OCI-LY1 (cell line): ENCODE measurements around the gene ESR2.

Experiments used
- H2AFZ ChIP-seq: fragments of 200-600 bp; sonication (generic), shearing (Covaris generic); 2 replicates; pipeline ENCODE4 v1.6.0; 2014; ENCODE audit warnings: antibody characterized with exemption, mild to moderate bottlenecking, low read length
- H3F3A ChIP-seq: fragments of 200-600 bp; sonication (generic), shearing (Covaris generic); 2 replicates; pipeline ENCODE4 v1.6.0; 2014; ENCODE audit warnings: mild to moderate bottlenecking, antibody characterized with exemption, low read length, moderate library complexity; ENCODE audit not compliant: insufficient read depth
- H3K27ac ChIP-seq: fragments of 200-600 bp; sonication (generic); 2 replicates; pipeline ENCODE4 v1.5.1; 2014; ENCODE audit warnings: low read length, mixed run types, mild to moderate bottlenecking, low read depth; ENCODE audit not compliant: poor library complexity, severe bottlenecking
- H3K27me3 ChIP-seq: fragments of 200-600 bp; sonication (generic); 2 replicates; pipeline ENCODE4 v1.6.0; 2014; ENCODE audit warnings: antibody characterized with exemption, mild to moderate bottlenecking, low read length, moderate library complexity; ENCODE audit not compliant: insufficient read depth
- H3K36me3 ChIP-seq: fragments of 200-600 bp; sonication (generic); 2 replicates; pipeline ENCODE4 v1.6.1; 2014; ENCODE audit warnings: mild to moderate bottlenecking, antibody characterized with exemption, low read length, moderate library complexity, mixed read lengths; ENCODE audit not compliant: insufficient read depth
- H3K4me1 ChIP-seq: fragments of 200-600 bp; sonication (generic); 2 replicates; pipeline ENCODE4 v1.5.1; 2014; ENCODE audit warnings: mild to moderate bottlenecking, low read length, moderate library complexity; ENCODE audit not compliant: insufficient read depth, severe bottlenecking
- H3K4me2 ChIP-seq: fragments of 200-600 bp; sonication (generic), shearing (Covaris generic); 2 replicates; pipeline ENCODE4 v1.6.1; 2014; ENCODE audit warnings: low read length
- H3K4me3 ChIP-seq: fragments of 200-600 bp; sonication (generic); 2 replicates; pipeline ENCODE4 v1.5.1; 2014; ENCODE audit warnings: low read length, low read depth, mild to moderate bottlenecking, mixed read lengths; ENCODE audit not compliant: poor library complexity, severe bottlenecking
- H3K79me2 ChIP-seq: fragments of 200-600 bp; shearing (Covaris generic); 2 replicates; pipeline ENCODE4 v1.6.1; 2016; ENCODE audit warnings: mixed run types, low read length, mixed read lengths; ENCODE audit not compliant: insufficient read depth
- H3K9ac ChIP-seq: fragments of 200-600 bp; sonication (generic), shearing (Covaris generic); 2 replicates; pipeline ENCODE4 v1.6.1; 2014; ENCODE audit warnings: mild to moderate bottlenecking, low read length, mixed read lengths
- H3K9me2 ChIP-seq: fragments of 200-600 bp; sonication (generic), shearing (Covaris generic); 2 replicates; pipeline ENCODE4 v1.6.1; 2014; ENCODE audit warnings: low read depth, mild to moderate bottlenecking, low read length, mixed read lengths
- H3K9me3 ChIP-seq: fragments of 200-600 bp; shearing (Covaris generic); 2 replicates; pipeline ENCODE4 v1.6.1; 2014; ENCODE audit warnings: low read length, mixed read lengths
- H4K20me1 ChIP-seq: fragments of 200-600 bp; sonication (generic), shearing (Covaris generic); 2 replicates; pipeline ENCODE4 v1.6.0; 2016; ENCODE audit warnings: mild to moderate bottlenecking, low read length; ENCODE audit not compliant: insufficient read depth
- CTCF ChIP-seq: fragments of 200-600 bp; sonication (generic), shearing (Covaris generic); IDR thresholded peaks from 2 replicates; pipeline ENCODE4 v1.5.1; 2017; ENCODE audit warnings: mild to moderate bottlenecking, antibody characterized with exemption, low read length, moderate library complexity, mixed read lengths
- EZH2 ChIP-seq: fragments of 200-600 bp; sonication (generic), shearing (Covaris generic); IDR thresholded peaks from 2 replicates; pipeline ENCODE4 v1.8.0; 2017; ENCODE audit warnings: borderline replicate concordance, mixed run types, mild to moderate bottlenecking, antibody characterized with exemption, low read length, moderate library complexity, mixed read lengths

ESR2 gene

GRCh38 chr14:64249363-64249762, 44.8 kb downstream of the ESR2 start:
- Histone ChIP-seq H3K9ac (no peak overlapping the region), H3K27me3 (no peaks in the 10 kb centered on the region), H3K9me3 (no peaks in the 10 kb centered on the region), H3K4me3 (no peak overlapping the region), H2AFZ (no peak overlapping the region), H3K27ac (no peak overlapping the region), H3K9me2 (no peaks in the 10 kb centered on the region), H3K79me2 (no peaks in the 10 kb centered on the region), H3K36me3 (peaks cover 27% of the 10 kb centered on the region), H4K20me1 (no peaks in the 10 kb centered on the region), H3K4me1 (no peaks in the 10 kb centered on the region), H3K4me2 (no peak overlapping the region), H3F3A (no peaks in the 10 kb centered on the region)
- TF ChIP-seq EZH2, result no peak
- TF ChIP-seq CTCF, result no peak

GRCh38 chr14:64248689-64249088, 45.5 kb downstream of the ESR2 start:
- H3K79me2 ChIP-seq, result no peaks in the 10 kb centered on the region
- H3K27ac ChIP-seq, result no peak overlapping the region
- no peak overlapping the region for H3K4me2 ChIP-seq
- TF ChIP-seq EZH2 (no peak), CTCF (no peak)
- H3K4me1 ChIP-seq, result no peaks in the 10 kb centered on the region
- peaks cover 28% of the 10 kb centered on the region for H3K36me3 ChIP-seq
- no peaks in the 10 kb centered on the region for H3K27me3 ChIP-seq
- no peaks in the 10 kb centered on the region for H4K20me1 ChIP-seq
- H3K9me3 ChIP-seq, result no peaks in the 10 kb centered on the region
- no peaks in the 10 kb centered on the region for H3F3A ChIP-seq
- no peak overlapping the region for H3K9ac ChIP-seq
- H3K9me2 ChIP-seq, result no peaks in the 10 kb centered on the region
- no peak overlapping the region for H2AFZ ChIP-seq
- H3K4me3 ChIP-seq, result no peak overlapping the region

- TF ChIP-seq EZH2 (no peak), CTCF (no peak)
Measured at GRCh38 chr14:64247195-64247594, 47.0 kb downstream of the ESR2 start.

More at GRCh38 chr14:64247195-64247594, 47.0 kb downstream of the ESR2 start:
- Histone ChIP-seq H3K4me2 (no peak overlapping the region), H3K4me1 (no peaks in the 10 kb centered on the region), H3F3A (no peaks in the 10 kb centered on the region), H3K4me3 (no peak overlapping the region), H3K9me2 (no peaks in the 10 kb centered on the region), H3K27me3 (no peaks in the 10 kb centered on the region), H3K36me3 (peaks cover 41% of the 10 kb centered on the region), H3K9ac (no peak overlapping the region), H4K20me1 (no peaks in the 10 kb centered on the region), H3K27ac (no peak overlapping the region), H3K79me2 (no peaks in the 10 kb centered on the region), H2AFZ (no peak overlapping the region), H3K9me3 (0 out of 2 replicates have a peak, but pooled peaks cover 6% of the 10 kb centered on the region)
